ENCODE results near the gene MDM4.
A peak's percentile ranks its signal among the peaks of the same experiment; 100 is the strongest.
"Not testable (repeated sequence)": the region's sequence is repeated elsewhere in the genome, so short reads cannot be mapped to it uniquely, and the experiment has no call there.

The MDM4 gene

DNA sequence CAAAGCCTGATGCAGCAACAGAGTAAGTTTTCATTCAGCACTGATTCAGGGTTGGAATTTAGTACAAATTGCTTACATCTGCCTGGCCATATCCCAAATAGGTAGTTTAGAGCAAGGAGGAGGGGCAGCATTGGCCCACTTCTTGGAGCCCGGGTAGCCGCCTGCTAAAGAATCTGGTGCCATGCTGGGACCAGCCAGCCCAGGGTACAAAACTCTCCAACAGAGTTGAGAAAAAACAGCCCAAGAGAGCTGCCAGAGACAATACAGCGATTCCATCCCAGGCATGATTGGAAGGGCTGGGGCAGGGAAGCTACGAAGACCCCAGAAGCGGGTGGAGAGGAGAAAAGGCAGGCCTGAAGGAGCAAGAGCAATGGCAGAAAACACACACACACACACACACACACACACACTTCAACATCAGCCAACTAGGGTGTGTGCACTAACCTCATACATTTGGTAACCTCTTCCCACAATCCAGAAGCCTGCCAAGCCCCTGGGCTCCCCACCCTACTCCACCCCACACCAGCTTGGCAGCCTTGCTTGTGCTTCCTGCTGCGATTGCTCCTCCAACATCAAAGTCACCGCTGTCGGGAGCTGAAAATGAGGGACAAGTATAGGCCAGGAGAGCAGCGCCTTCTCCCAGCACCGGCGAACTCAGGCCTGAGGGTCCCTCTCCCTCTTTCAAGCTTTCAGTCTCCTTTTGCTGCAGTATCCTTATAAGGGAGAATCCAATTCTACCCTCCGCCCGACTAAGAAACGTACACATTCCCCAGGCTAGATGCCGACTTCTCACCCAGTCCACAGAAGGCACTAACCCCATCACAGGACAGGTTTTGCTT lies 22.8 kb upstream of the MDM4 start:
- DNase-seq, result no peak

DNA sequence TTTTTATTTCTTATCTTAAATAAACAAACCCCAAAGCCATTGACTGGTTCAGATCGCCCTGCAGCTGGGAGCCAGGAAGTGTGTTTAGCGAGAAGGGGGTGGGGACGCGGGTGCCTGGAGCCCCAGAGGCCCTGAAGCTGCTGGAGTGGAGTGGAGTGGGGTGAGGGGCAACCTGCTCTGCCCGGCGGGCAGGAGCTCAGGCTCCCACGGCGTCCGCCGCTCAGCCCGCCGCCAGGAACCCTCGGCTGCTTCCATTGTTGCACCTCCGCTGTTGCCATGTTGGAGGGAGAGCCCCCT lies 22.3 kb upstream of the MDM4 start:
- peak in 1 of 4 experiments; percentile 47 for DNase-seq

DNA sequence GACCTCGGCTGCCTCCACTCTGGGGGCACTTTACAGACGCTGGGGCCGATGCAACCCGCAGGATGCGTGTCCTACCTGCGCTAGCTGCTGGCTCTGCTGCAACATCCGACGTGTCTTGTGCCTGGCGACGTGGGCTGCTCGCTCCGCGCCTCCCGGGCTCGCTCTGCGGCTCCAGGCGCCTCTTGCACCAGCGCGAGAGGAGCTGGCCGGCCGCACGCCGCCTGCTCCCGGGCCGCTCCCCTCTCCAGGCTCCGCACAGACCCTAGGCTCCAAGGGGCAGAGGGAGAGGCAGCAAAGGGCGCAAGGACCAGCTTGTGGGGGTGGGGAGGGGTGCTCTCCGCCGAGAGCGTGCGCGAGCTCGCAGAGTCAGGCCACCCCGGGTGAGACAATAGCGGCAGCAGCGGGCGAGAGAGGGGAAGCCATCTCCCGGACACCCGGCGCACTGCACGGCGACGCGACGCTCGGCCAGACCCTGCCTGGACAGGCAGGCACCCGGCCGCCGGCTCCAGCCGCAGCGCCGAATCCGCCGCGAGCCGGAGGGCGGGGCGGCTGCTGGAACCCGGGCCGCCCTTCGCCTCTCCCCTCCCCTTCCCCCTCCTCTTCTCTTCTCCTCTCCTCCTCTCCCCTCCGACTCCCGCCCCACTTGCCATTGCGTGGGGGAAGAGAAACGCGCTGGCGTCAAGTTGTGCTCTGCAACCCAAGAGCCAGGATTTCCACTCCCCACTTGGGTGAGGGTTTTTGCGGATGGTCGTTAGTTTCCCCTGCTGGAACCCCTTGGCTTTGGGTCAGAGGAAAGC lies 21.7 kb upstream of the MDM4 start, which contains the start of gene PIK3C2B:
PIK3C2B (minus strand) TSS at position 525 of the 797 bp plus-strand sequence. CDS start 25,003 bp downstream, outside the sequence.
- DNase-seq, result peak; percentile 32 to 60 (median 47)

GRCh38 chr1:204495078-204495753 lies 21.0 kb upstream of the MDM4 start:
- DNase-seq, result no peak

DNA sequence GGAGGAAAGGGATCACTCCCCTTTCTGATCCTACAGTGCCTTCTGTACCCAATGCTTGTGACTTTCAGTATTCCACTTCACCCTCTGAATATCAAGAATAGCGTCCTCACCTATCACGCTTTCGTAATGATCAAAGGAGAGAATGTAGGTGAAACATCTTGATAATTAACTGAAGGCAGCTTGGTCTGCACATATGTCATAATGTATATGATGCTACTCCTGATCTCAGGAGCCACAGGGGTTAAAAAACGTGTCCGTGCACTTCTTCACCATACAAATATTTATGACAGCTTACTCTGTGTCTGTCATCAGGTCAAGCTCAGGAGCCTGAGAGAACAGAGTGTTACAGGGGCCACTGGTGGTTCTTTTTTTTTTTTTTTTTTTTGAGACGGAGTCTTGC lies 20.4 kb upstream of the MDM4 start:
- no peak for DNase-seq

DNA sequence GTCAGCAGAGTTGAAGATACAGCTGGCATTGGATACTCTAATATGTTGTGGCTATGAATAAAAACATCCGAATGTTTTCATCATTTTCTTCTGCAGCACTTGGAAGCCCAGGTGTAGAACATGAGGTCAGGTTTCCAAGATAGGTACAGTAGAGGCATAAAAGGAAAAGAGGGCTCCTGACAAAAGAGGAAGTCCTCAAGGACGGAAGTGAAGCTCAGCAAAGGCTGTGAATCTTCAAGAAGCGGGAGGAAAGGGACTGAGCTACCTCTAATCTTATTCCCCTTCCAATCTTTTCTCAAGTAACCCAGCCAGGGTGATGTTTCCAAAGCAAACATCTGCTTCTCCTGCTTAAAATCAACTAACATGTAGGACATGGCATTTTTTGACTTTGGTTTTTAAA lies 17.2 kb upstream of the MDM4 start:
- DNase-seq, result no peak

DNA sequence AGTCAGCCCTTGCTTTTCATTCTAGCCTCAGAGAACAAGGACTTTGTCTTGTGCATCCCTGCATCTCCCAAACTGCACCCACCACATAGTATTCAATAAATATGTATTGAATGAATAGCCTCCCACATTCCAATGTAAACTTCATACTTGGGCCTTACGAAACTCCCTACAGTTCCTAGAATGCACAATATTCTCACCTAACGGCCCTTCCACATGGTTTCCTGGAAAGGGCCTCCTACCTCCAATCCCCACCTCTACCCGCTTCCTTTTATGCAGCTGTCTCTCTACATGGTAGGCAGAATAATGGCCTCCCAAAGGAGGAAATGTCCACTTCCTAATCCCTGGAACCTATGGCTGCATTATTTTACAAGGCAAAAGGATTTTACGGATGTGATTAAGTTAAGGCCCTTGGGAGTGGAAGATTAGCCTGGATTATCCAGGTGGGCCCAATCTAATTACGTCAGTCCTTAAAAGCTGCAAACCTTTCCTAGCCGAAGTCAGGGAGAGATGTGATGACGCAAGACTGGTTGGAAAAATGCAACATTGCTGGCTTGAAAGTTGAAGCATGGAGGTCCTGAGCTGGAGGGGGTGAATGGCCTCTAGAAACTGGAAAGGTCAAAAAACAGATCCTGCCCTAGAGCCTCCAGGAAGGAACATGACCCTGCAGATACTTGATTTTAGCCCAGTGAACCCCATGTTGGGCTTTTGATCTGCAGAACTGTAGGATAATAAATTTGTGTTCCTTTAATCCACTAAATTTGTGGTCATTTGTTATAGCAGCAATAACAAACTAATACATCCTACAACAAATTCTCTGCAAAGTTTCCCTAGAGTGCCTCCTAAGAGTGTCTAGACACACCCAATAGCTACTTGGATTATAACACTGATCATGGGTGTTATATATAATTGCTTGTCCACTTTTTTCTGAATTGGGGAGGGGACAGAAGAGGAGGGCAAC lies 16.4 kb upstream of the MDM4 start:
- no peak for DNase-seq

- no peak for DNase-seq
These were observed 14.0 kb upstream of the MDM4 start for GRCh38 chr1:204502241-204502640.

DNA sequence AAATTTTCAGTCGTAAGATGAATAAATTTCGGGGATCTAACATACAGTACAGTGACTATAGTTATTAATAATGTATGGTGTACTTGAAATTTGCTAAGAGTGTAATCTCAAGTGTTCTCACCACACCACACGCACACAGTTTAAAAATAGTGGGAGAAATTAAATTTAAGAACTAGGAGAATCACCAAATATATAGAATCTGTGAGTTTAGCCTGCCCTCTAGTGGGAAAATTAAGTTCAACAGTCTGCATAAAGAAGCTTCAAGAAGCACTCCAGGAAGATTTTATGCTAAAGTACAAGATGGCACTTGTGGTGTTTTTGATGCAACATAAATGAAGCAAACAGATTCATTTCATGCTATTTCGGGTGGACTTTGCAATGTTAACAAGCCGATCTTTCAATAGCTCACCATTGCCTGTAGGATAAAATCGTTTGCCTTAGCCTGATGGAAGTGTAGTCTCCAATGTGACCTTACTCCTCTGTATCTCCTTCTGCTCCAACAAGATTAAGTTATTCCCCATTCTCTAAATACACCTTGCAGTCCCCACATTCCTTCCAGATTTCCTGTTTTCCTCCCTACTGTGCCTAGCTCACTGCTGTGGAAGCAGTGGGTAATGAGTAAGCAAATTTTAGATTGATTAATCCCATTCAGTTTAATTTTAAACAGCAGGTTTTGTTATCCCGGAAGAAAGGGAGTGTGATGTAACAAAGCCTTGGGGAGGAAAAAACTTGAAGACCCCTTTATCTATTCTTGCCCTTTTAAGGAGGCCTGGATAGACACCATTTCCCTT lies 12.9 kb upstream of the MDM4 start:
- no peak for DNase-seq

DNA sequence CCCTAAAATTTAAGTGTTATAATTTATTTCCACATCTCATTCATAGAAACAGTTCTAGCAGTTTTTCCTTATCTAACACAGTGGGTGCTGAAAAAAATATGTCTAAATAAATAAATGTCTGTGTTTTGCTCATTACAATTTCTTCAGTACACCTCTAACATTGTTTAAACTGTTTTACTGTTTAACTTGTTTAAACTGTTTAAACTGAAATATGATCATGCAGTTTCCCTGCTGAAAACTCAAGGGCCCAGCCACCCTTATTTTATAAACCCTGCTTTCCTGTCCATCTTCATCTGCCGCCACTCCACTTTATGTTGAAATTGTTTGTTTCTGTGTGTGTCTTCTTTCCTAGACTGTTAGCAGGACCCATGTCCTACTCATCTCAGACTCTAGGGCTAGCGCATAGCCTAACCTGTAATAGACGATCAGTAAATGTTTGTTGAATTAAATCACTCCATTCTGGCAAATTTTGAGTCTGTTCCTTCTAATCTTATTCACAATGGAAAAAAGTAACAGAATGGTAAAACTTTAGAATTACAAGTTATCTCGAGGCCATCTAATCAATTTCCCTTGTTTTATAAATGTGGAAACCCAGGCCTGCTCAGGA lies 12.2 kb upstream of the MDM4 start:
- no peak for DNase-seq

- no peak for DNase-seq
These were observed 10.5 kb upstream of the MDM4 start for GRCh38 chr1:204505674-204506200.

GRCh38 chr1:204506201-204506968 lies 9.8 kb upstream of the MDM4 start:
- peak in 2 of 4 experiments; percentile 19 to 25 for DNase-seq

- DNase-seq, result peak; percentile 55 to 74 (median 66)
These were observed 9.3 kb upstream of the MDM4 start for GRCh38 chr1:204506969-204507316.

DNA sequence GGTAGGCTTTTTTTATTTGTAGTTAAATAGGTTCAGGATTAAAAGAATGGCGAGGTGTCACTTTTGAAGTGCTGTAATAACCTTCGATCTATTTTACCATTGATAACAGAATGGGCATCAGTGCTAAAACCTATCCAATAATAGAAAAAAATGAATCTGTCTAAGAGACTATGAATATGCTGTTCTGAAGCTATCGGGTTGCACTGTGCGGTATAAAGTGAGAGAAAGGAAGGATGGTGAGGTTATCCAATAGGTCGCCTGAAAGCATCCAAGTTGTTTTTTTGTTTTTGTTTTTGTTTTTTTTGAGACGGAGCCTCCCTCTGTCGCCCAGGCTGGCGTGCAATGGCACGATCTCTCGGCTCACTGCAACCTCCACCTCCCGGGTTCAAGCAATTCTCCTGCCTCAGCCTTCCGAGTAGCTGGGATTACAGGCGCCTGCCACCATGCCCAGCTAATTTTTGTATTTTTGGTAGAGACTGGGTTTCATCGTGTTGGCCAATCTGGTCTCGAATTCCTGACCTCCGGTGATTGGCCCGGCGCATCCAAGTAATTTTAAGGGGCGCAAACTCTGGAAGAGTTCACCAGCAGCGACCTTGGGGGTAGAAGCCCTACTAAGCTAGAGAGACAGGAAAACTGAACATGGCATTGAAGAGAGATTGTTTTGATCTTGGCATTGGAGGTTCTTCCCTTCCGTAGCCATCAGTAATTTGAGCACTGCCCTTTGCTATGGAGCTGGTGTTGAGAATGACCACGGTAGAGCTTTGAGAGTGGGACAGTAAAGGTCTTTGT lies 8.7 kb upstream of the MDM4 start:
- DNase-seq, result no peak

- no peak for DNase-seq
These were observed 7.0 kb upstream of the MDM4 start for GRCh38 chr1:204509186-204509635.

- no peak for DNase-seq
These were observed 4.8 kb upstream of the MDM4 start for GRCh38 chr1:204511366-204511765.

DNA sequence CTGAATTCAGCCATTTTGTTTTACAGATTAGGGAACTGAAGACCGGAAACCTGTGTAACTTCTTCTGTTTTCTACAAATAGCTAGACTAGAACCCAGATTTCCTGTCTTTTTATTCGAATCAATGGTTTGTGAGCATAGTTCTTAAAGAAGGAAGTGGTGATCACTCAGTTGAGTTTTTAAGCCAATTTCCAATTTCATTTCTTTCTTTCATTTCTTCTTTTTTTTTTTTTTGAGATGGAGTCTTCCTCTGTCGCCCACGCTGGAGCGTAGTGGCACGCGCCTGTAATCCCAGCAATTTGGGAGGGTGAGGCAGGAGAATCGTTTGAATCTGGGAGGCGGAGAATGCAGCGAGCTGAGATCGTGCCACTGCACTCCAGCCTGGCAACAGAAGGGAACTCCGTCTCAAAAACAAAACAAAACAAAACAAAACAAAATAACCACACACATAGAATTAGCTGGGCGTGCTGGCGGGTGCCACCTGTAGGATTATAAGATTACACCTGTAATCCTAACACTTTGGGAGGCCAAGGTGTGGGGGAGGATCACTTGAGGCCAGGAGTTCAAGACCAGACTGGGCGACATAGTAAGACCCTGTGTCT lies 3.0 kb upstream of the MDM4 start:
- DNase-seq, result peak in 1 of 4 experiments; percentile 23

DNA sequence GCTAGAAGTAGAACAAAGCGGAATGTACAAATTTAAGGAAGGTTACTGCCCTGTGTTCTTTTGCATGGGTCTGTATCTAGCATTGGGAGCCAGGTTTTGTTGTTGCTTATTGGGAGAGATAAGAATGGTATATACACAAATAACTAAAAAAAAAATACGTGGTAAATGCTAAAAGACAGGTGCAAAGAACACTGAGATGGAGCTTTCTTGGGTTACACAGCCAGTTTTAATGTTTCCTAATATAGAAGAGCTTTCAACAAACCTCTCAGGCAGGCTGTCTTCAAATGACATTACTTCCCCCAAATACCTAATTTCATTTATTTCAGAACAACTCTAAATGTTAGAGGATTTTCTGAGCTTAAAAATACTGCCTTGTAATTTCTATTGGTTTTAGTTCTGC lies 1.4 kb upstream of the MDM4 start:
- no peak for DNase-seq

GRCh38 chr1:204517382-204517781 lies 1.2 kb downstream of the MDM4 start:
- DNase-seq, result not testable (repeated sequence)

Data from activated naive CD4-positive, alpha-beta T cell (primary cell).